CD4-positive, alpha-beta T cell treated with Interleukin-2 at 100 ng/mL for 4 hours (primary cell): Measurements from ENCODE around the gene SELENOM.
A peak's percentile ranks its signal among the peaks of the same experiment; 100 is the strongest.

Source experiments
- DNase-seq: peaks from one replicate; pipeline ENCODE4 v3.0.0-alpha.2; 2020; ENCODE audit warnings: low spot score

The SELENOM gene, protein sequence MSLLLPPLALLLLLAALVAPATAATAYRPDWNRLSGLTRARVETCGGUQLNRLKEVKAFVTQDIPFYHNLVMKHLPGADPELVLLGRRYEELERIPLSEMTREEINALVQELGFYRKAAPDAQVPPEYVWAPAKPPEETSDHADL

DNA sequence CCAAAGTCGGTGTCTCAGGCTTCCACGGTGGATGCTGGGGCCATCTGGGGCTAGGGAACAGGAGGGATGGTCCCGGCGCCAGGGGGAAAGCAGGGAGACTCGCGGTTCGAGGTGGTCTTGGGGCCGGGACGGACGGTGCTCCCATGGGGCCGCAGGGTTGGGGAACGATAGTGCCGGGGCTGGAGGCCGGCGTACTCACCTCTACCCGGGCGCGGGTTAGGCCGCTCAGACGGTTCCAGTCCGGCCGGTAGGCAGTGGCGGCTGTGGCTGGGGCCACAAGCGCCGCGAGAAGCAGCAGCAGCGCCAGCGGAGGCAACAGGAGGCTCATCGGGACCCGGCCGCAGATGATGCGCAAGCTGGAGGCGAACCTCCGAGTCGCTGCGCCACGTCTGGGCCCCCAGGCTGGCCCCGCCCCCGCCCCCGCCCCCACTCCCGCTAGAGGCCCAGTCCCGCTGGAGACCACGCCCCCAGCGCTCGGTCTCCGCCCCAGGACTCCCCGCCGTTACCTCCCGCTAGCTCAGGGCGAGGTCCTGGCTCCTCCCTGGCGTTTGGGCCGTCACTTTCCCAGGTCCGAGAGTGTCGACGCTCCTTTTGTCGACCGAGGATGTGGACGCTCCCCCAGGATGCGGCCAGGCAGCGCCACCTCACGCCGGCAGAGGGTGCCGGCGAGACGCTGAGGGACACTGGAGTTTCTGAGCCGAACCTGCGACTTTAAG lies at the start of gene SELENOM:
TSS of gene SELENOM (minus strand) at position 391 of the 716 bp plus-strand sequence. CDS start at position 328, 63 bp downstream.
- peak; percentile 89 for DNase-seq

DNA sequence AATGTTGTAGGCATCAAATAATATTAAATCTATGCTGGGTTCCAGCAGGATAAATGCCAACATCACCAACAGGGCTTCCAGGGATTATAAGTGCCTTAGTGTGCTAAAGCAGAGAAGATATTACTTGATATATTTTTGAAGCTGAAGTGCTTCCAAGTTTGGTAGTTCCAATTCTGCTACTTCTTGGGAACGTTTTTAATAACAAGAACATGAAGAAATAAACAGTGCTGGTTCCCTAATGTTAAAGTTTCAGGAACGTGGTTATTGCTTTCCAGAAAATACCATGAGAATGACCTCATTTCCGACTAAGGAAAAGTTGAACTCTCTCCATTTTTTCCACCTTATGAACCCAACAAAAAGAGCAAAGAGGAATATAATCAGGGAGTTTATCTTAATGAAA lies 48.1 kb upstream of the SELENOM start:
- DNase-seq: no peak

DNA sequence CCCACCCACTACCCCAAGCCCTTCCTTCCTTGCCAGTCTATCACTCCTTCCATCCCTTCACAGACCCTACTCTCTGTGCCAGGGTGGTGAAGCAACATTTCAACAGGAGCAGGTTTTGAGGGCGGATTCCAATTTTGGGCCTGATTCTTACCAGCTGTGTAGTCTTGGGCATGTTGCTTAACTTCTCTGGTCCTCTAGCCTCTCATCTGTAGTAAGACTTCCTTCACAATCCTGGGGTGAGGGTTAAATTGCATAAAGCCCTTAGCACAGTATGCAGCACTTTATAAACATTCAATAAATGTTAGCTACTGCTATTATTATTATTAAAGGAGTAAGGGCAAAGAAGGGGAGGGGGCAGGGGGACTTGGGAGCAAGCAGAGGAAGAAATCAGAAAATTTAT lies 47.6 kb upstream of the SELENOM start:
- DNase-seq: no peak

DNA sequence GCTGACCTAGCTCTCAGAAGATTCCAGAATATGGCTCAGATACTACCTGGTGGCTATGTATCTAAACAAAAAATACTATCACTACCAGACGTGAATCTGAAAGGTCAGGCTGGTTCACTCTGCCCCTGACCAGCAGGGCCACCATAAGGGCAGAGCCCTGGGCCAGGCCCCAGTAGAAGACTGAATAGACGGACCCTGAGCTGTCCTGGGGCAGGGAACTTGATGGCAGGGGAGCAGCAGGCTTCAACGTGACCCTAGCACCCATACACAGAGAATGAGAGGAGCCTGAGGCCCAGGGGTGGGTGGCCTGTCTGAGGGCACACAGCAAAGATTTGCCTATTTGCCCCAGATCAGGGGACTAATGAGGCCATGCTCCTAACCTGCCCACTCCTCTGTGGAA lies 46.0 kb upstream of the SELENOM start:
- DNase-seq: no peak

DNA sequence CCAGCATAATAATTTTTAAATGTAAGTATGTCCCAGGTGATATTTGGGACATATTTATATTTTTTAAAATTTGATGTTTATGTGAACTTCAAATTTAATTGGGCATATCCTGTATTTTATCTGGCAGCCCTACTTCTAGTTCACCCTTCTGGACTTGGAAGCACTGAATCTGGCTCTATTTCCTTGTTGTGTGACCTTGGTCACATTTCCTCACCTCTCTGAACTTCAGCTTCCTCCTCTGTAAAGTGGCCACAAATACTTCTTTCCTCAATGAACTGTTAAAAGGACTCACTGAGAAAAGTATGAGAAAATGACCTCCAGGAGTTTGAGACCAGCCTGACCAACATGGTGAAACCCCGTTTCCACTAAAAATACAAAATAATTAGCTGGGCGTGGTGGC lies 44.5 kb upstream of the SELENOM start:
- DNase-seq: no peak

DNA sequence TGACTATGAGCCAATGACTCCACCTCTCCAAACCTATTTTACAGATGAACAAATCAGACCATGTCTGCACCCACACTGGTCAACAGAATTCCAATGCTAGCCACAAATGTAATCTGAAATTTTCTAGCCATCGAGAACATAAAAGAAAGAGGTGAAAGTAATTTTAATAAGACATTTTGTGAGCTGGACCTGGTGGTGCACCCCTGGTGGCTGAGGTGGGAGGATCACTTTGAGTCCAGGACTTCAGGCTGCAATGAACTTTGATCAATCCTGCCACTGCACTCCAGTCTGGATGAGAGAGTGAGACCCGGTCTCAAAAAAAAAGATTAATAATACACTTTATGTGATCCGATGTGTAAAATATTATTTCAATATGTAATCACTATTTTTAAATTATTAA lies 43.2 kb upstream of the SELENOM start:
- no peak for DNase-seq

DNA sequence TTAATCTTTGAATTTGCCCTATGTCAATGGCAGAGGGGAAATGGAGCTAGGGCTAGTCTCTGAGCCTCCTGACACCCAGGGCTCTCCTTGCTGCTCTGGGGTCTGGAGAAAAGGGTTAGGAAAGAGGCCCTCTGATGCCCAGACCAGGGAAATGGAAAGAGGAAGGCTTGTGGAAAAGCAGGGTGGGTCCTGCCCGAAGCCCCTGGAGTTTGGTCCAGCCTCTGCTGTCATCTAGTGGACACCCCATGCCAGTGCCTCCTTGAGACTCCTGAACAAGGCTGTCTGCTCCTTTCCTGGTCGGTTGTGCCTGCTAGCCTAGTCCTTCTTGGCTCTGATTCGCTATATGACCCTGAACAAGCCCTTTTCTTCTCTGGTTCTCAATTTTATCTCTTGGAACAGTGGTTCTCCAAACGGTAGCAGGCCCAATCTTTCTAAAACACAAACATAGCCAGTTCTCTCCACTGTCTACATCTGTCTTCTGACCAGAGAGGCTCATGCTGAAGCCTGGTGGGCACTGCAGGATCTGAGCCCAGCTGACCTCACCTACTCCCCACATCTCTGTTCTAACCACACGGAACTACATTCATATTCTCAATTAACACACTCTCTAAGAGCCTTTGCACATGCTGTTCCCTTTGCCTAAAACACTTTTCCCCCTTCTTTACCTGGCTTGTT lies 41.7 kb upstream of the SELENOM start:
- DNase-seq: peak; percentile 31

DNA sequence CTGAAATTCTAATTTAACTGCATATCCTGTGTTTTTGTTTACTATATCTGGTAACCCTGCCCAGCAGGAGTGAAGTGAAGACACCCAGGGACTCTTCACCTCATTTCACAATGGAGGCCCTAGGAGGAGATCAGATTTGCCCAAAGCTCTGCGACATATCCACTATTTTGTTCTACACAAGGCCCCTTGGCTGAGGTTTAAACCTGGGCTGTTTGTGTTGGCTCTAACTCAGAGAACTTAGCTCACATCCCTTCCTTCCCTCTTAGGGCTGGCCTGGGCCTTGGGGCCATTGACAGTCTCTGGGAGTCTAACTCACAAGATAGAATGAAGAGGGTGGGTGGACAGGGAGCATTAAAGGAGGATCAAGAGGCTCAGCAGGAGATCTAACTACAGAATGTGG lies 41.1 kb upstream of the SELENOM start:
- no peak for DNase-seq

DNA sequence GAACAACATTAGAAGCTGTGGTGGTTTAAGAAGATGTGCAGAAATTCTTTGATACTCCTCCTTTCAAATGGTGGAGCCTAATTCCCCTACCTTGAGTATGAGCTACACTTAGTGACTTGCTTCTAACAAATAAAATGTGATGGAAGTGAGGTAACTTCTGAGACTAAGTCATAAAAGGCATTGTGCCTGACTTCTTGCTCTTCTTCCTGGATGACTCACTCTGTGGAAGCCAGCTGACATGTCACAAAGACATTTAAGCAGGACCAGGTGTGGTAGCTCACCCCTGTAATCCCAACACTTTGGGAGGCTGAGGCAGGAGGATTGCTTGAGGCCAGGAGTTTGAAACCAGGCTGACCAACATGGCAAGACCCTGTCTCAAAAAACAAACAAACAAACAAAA lies 36.9 kb upstream of the SELENOM start:
- no peak for DNase-seq

DNA sequence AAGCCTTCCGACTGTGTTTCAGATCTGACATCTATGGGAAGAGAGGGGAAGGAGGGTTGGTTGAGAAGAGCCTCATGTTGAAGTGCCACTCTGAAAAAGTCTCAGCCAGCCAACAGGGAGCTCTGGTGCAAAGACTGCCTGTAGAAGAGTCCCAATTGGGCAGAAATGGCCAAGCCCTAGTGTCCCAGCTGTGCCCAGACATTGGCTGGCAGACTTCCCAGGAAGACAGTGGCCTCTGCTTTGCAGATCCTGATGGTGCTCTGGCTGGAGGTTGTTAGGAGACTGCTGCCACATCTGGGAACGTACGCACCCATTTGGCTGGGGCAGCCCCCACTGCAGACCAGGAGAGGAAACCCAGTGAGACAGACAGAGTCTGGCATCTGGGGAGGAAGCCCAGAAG lies 36.2 kb upstream of the SELENOM start:
- DNase-seq: no peak

DNA sequence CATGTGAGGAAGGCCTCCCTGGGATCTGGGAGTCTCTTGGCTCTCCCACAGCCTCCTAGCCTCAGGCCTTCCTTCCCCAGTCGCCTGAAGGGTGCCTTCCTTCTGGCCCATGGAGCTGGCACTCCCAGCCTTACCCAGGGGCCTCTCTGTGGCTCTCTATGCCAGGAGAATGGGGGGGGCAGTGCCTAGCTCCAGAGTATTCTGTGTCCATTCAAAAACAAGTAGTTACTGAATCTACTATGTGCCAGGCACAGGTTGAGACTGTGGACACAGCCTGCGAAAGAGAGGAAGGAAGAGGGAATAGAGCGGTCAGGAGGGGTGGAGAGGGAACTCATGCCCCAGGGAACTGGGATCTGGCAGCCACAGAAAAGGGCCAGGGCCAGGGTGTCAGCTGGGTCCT lies 35.7 kb upstream of the SELENOM start:
- DNase-seq: no peak

DNA sequence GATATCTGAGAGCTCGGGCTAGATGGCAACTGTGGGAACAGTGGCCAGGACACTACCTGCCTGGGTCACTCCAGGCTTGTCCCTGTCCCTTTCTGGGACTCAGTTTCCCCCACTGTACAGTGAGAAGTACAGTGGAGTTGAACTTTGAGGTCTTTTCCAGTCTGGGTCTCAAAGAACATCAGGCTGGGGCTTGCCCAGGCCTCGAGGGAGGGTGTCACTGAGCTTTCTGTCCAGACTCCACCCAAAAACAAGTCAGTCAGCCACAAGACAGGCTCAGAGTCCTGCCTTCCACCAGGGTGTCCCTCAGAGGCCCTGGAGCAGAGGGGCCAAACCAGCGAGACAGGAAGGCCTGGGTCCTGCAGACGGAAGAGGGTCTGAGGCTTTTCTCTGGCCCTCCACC lies 34.9 kb upstream of the SELENOM start:
- DNase-seq: no peak

DNA sequence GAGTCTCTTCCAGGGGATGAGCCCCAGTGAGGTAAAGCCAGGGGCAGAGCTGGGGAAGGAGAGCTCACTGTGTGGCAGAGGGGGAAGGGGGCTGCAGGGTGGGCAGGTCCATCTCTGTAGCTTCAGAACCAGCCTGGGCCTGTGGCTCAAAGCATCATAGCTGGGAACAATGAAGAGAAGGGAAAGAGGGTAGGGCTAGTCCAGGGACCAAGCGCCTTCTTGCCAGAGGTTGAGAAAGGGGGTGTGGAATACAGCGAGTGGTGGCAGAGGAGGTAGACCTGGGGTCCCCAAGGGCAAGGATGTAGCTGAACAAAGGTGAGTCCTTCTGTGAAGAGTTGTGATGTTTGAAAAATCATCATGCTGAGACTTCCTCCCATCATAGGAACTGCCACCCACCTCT lies 34.2 kb upstream of the SELENOM start:
- no peak for DNase-seq

DNA sequence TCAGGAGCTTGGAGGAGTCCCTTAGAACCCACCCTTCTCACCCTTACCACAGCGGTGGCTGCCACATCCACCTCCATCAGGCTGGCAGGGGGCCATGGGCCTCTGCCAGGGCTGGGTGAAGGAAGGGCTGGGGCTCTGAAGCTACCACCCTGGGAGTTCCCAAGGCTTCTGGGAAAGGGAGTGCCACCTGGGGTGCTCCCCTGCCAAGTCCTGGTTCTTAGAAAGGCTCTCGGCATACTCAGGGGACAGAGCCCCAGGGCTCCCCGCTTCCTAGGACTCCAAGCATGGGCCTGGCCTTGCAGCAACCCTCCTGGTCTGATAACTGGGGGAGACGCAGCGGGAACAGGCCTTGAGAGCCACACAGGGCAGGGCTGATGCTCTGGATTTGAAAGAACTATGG lies 33.4 kb upstream of the SELENOM start:
- no peak for DNase-seq

DNA sequence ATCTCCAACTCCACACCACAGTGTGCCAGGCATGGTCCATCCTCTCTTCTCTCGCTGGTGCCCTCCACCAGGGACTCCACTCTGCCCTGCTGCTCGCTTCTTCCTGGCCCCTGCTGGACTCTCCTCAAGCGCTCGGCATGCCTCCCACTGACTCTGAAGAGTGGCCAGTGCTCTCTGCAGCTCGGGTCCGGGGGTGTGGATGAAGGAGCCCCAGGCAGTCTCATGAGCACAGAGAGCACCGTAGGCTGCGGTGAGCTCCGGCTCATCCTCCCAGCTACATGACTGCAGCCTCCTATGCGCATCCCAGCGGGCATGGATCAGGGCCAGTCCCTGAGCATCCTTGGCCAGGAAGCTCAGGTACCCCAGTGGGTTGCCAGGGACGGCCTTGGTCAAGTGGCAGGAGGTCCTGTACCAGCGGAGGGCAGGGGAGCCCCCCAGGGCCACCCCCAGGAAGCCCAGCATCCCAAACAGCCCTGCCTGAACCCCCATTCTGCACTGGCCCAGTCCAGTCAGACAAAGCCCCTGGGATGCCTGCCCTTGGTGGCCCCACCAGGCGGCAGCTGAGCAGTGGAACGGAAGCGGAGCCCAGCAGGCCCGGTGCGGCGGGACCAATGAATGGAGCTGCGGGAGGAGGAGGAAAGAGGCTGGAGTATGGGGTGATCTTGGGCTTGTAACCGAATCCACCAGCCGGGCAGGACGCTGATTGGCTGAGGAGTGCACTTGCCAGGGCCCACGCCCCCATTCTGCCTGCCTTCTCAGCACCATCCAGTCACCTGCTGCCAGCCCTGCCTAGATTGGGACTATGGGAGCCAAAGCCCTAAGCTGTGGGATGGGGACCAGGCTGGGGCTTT lies 32.7 kb upstream of the SELENOM start, which contains the start of gene PLA2G3:
TSS of gene PLA2G3 (minus strand) at position 643 of the 851 bp plus-strand sequence. CDS start at position 489, 154 bp downstream.
- DNase-seq: no peak

DNA sequence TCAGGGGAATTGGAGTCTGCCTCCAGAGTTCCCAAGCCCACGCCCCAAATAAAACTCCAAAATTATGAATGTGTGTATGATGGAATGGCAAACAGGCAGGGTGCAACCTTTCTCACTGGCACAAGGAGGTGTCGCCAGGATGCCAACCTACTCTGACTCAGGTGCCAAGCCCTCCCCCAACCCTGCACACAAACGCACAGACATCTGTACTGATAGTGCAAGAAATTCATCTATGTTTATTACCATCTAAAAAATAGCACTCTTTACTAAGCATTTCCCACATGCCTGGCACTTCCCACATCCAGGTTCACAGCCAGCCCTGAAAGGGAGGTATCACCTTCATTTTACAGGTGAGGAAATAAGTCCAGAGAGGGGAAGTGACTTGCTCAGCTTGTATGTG lies 31.7 kb upstream of the SELENOM start:
- no peak for DNase-seq

DNA sequence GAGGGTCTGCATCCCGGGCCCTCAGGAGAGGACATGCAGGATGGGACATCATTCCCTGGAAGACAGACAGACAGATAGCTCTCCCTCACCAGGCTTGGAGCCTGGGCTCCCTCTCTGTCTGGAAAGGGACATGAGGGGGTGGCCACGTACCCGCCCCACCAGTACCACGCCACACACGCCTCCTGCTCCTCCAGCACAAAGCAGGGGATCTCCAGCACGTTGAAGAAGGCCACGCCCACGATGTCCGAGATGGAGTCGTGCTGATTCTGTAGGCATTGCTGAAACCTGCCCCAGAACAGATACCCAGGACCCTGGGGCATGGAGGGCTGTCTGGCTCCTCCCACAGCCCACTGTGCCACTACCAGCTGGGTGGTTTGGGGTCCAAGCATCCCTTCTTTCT lies 30.8 kb upstream of the SELENOM start:
- no peak for DNase-seq

DNA sequence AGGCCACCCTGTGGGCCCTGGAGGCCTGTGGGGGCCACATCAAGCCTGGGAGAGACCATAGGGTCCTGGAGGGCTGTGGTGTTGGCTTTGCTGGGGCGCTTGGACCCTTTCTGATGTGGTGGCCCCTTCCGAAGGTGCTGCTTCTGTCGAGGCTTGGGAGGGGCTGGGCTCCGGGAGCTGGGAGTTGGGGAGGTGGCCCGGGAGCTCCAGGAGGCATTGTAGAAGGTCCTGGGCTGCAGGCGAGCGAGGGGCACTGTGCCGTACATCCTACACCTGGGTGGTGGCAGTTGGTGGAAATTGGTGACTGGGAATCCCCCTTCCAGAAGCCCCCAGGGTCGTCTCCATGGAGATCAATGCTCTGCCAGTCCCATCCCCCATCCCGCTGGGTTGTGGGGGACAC lies 30.4 kb upstream of the SELENOM start:
- DNase-seq: no peak

DNA sequence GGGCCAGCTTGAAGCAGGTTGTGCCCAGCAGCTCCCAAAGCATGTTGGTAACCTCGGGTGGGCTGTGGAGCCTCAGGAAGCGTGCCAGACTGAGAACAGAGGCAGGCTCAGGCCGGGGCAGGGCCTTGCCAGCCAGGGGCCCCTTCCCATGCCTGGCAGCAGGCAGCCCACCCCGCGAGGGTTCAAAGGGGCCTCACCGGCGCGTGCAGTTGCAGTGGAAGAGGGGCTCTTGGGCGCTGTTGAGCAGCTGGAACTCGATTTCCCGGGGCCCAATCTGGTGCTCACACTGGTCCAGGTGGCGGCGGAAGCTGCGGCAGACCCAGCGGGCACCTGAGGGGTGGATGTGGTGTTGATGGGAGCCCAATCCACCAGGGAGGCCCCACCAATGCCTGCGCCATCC lies 29.3 kb upstream of the SELENOM start:
- no peak for DNase-seq

DNA sequence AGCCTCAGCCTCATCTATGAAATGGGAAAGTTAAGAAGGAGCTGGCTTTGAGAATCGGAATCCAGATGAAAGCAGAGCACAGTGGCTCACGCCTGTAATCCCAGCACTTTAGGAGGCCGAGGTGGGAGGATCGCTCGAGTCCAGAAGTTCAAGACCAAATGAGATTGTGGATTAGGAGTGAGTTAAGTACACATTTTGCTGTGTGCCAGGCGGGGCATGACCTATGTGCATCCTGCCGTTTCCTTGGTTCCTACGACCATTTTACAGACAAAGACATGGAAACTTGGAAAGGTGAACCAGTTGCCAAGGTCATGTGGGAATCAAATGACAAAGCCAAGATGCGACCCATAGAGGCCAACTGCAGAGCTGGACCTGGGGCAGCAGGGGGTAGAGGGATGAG lies 28.8 kb upstream of the SELENOM start:
- DNase-seq: no peak

DNA sequence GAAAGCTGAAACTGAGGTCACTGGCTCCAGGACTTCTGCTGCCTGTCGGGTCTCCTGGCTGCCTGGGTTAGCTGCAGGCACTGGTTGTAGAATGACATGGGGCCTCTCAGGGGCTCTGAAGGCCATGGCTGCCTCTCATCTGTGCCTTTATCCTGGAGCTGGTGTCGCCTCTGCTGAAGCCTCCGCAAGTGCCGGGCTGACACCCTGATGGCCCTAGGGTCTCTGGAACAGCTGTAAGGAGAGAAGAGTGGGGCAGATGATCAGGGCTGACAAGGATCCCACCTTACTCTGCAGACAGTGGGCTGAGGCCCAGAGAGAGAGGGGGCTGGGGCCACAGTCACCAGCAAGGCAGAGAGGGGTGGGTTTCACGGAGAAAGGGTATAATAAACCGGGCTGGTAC lies 28.3 kb upstream of the SELENOM start:
- no peak for DNase-seq

DNA sequence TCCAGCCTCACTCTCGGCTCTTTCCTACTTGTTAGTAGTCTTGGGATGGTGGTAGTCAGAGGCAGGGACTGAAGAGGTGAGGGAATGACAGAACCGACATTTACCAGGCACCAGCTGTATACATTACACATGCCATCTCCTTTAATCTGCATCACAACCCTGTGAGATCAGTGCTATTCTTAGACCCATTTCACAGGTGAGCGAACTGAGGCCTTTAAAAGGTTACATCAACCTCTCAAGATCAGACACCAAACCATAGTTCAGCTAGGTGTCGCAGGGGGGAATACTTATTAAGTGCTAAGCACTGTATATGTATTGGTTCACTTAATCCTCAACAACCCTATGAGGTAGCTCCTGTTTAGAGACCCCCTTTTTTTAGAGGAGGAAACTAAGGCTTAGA lies 27.3 kb upstream of the SELENOM start:
- no peak for DNase-seq

DNA sequence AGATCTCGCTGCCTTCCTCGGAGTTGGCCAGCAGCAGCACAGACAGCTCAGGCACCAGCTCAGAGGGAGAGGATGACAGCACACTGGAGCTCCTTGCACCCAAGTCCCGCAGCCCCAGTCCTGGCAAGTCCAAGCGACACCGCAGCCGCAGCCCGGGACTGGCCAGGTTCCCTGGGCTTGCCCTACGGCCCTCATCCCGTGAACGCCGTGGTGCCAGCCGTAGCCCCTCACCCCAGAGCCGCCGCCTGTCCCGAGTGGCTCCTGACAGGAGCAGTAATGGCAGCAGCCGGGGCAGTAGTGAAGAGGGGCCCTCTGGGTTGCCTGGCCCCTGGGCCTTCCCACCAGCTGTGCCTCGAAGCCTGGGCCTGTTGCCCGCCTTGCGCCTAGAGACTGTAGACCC lies 26.5 kb upstream of the SELENOM start:
- no peak for DNase-seq
